MM.1S (cell line): ENCODE data around the gene CROCC2.

Experiments used
- CTCF ChIP-seq: fragments of 300-600 bp; sonication (generic); IDR thresholded peaks from 2 replicates; pipeline ENCODE4 v1.5.1; 2016; ENCODE audit warnings: antibody characterized with exemption, low read length, mixed read lengths
- EZH2 ChIP-seq: fragments of 300-600 bp; sonication (generic); optimal IDR thresholded peaks from 2 replicates; pipeline ENCODE3; 2017; ENCODE audit warnings: low read depth, mild to moderate bottlenecking, antibody characterized with exemption, low read length, mixed read lengths

GRCh38 chr2:240873805-240874714 lies 32.1 kb upstream of the CROCC2 start:
- TF ChIP-seq CTCF (no peak), EZH2 (no peak)
